Sigmoid colon (tissue), 3 donors: ENCODE data around the gene FOXO6.

Experiments used
- CTCF ChIP-seq, 4 experiments: fragments of 450-650 bp in 3 of 4; fragments of 200-600 bp in 1 of 4; IDR thresholded peaks; one replicate each; pipeline ENCODE4 v1.5.1; 2016 to 2019; ENCODE audit warnings: antibody characterized with exemption in 4 of 4, mild to moderate bottlenecking in 3 of 4, moderate library complexity in 2 of 4
- POLR2A ChIP-seq, 2 donors: fragments of 450-650 bp; IDR thresholded peaks; one replicate each; pipeline ENCODE4 v1.6.1; 2016; ENCODE audit warnings: antibody characterized with exemption in 2 of 2, mild to moderate bottlenecking in 2 of 2, moderate library complexity in 2 of 2

GRCh38 chr1:41342774-41343355, 18.4 kb upstream of the FOXO6 start:
- TF ChIP-seq CTCF (IDR thresholded peaks at IDR 0.05) = no peak
- no peak for TF ChIP-seq POLR2A (IDR thresholded peaks at IDR 0.05)
